Measurements from ENCODE around the gene LUC7L2. TPM values are rescaled to one million over a fixed set of nuclear protein-coding genes. Genes with fewer than 3 reads are reported as not detected.
"Not testable (repeated sequence)": the region's sequence is repeated elsewhere in the genome, so short reads cannot be mapped to it uniquely, and the experiment has no call there.

LUC7L2 gene
- total and polyA plus RNA-seq, 9 of the 15 experiments (the other 6 are each of a cell fraction or from before 2014, with no cell fraction given): 56.1 to 207 (median 141) TPM

DNA sequence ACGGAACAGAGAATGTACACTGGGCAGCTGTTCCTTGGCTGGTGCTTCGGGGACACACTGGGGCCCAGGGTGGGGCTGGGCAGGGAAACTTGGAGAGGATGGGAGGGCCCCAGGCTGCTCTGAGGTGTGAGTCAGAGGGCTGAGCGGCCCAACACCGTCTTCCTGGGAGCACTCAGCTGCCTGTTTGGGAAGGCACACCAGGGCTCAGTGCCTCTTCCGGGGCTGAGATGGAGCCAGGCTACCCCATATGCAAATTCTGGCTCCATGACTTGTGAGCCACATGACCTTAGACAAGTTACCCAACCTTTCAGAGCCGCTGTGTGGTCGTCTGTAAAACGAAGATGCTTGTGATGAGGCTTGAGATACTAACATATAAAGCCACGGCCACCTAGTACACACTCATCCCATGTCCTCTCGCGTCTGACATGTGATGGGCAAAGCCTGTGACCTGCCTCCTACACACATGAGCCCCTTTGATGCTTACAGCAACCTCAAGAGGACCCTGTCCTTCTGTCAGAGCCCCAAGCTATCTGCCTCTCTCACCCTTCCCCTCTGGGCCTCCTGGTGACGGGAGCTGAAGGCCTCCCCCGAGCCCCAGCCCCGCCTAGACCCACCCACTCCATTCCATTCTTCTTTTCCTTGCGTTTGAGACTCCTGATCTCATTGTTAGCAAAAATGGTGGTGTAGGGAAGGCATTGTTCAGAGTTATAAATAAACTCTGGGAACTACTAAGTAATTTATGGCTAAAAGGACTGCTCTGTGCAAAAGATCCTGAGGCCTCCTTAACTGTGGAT lies 97.7 kb downstream of the LUC7L2 start (continued):
- TF ChIP-seq RBBP5 (IDR thresholded peaks at IDR 0.05; ENCODE audit: borderline replicate concordance, insufficient read depth, low read length, poor library complexity, severe bottlenecking) (peak; percentile 33), CTBP1 (IDR thresholded peaks at IDR 0.05; ENCODE audit: borderline replicate concordance) (peak; percentile 48), EGR1 (conservative IDR thresholded peaks at IDR 0.05) (peak; percentile 54; the same call in 1 of the 2 replicates), ZFPM2 (CRISPR knock-in tag; IDR thresholded peaks at IDR 0.05) (no peak), CEBPG (CRISPR knock-in tag; IDR thresholded peaks at IDR 0.05) (peak; percentile 51; the same call in 1 of the 2 replicates), CEBPG (tag; conservative IDR thresholded peaks at IDR 0.05 in 1 of 2, IDR thresholded peaks at IDR 0.05 in 1 of 2) (peak in 1 of 2 experiments; percentile 33; a peak in 1 of 4 replicates), JUND (IDR thresholded peaks at IDR 0.05; ENCODE audit: borderline replicate concordance, low read depth, low read length) (peak; percentile 52), JUND (tag; IDR thresholded peaks at IDR 0.05; ENCODE audit: borderline replicate concordance, low read depth, low read length) (no peak), GATA2 (CRISPR knock-in tag; IDR thresholded peaks at IDR 0.05) (0 out of 2 replicates have a peak, but pooled peaks have one; percentile 19), RFX5 (IDR thresholded peaks at IDR 0.05; ENCODE audit: low read depth, low read length) (no peak), ZNF263 (CRISPR knock-in tag; IDR thresholded peaks at IDR 0.05; ENCODE audit: borderline replicate concordance) (peak; percentile 96), ELF1 (tag; IDR thresholded peaks at IDR 0.05) (peak; percentile 46; the same call in 1 of the 2 replicates), FOXK2 (conservative IDR thresholded peaks at IDR 0.05 in 1 of 2, IDR thresholded peaks at IDR 0.05 in 1 of 2; ENCODE audit: low read depth in 2 of 2) (no peak)
- TF ChIP-seq, protein P1, sequence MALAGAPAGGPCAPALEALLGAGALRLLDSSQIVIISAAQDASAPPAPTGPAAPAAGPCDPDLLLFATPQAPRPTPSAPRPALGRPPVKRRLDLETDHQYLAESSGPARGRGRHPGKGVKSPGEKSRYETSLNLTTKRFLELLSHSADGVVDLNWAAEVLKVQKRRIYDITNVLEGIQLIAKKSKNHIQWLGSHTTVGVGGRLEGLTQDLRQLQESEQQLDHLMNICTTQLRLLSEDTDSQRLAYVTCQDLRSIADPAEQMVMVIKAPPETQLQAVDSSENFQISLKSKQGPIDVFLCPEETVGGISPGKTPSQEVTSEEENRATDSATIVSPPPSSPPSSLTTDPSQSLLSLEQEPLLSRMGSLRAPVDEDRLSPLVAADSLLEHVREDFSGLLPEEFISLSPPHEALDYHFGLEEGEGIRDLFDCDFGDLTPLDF (CRISPR knock-in tag; IDR thresholded peaks at IDR 0.05): no peak
- TF ChIP-seq, protein P2, sequence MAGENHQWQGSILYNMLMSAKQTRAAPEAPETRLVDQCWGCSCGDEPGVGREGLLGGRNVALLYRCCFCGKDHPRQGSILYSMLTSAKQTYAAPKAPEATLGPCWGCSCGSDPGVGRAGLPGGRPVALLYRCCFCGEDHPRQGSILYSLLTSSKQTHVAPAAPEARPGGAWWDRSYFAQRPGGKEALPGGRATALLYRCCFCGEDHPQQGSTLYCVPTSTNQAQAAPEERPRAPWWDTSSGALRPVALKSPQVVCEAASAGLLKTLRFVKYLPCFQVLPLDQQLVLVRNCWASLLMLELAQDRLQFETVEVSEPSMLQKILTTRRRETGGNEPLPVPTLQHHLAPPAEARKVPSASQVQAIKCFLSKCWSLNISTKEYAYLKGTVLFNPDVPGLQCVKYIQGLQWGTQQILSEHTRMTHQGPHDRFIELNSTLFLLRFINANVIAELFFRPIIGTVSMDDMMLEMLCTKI (IDR thresholded peaks at IDR 0.05; ENCODE audit: partially characterized antibody): no peak
- TF ChIP-seq, protein P3, sequence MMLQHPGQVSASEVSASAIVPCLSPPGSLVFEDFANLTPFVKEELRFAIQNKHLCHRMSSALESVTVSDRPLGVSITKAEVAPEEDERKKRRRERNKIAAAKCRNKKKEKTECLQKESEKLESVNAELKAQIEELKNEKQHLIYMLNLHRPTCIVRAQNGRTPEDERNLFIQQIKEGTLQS (IDR thresholded peaks at IDR 0.05): peak; percentile 20; the same call in 1 of the 2 replicates
- TF ChIP-seq, protein P3 (CRISPR knock-in tag; conservative IDR thresholded peaks at IDR 0.05): no peak

DNA sequence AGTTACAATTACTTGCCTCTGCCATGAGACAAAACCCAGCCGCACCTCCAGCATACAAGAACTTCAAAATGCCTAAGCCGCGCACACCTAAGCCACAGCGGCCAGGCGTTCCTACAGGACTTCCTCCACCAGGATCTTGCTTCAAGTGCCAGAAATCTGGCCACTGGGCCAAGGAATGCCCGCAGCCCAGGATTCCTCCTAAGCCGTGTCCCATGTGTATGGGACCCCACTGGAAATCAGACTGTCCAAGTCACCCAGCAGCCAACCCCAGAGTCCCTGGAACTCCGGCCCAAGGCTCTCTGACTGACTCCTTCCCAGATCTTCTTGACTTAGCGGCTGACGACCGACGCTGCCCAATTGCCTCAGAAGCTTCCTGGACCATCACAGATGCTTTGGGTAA lies 103.7 kb downstream of the LUC7L2 start:
- H3K4me3 ChIP-seq; in situ Hi-C loops (cut with MboI); DNase-seq (ENCODE audit: extremely low read depth in 1 of 4, low spot score in 3 of 4); FAIRE-seq; POLR2A ChIA-PET; H3K36me3 ChIP-seq (ENCODE audit: control insufficient read depth, insufficient read depth, low read length); H3K9me3 ChIP-seq (replicated peaks; ENCODE audit: control insufficient read depth, insufficient read depth, low read depth, low read length); H3K4me2 ChIP-seq (ENCODE audit: insufficient read depth, low read length); H3K9ac ChIP-seq (ENCODE audit: insufficient read depth in 1 of 2, low read depth in 2 of 2, low read length in 2 of 2); H4K20me1 ChIP-seq (replicated peaks; ENCODE audit: control insufficient read depth, insufficient read depth, low read length); H3K9me1 ChIP-seq (ENCODE audit: control insufficient read depth, insufficient read depth, low read length); H3K4me1 ChIP-seq (replicated peaks in 1 of 2; ENCODE audit: control insufficient read depth in 2 of 2, insufficient read depth in 2 of 2, low read length in 2 of 2); ATAC-seq; H3K79me2 ChIP-seq (ENCODE audit: control insufficient read depth, insufficient read depth, low read length); BruUV-seq (replicated peaks); intact Hi-C loops (cut with micrococcal nuclease); H2AFZ ChIP-seq (ENCODE audit: low read depth, low read length); H3K27ac ChIP-seq (ENCODE audit: extremely low read depth, low read depth, low read length): not testable (repeated sequence)
- H3K27me3 ChIP-seq (ENCODE audit: control insufficient read depth in 2 of 2, insufficient read depth in 2 of 2, low read length in 2 of 2): peaks cover 24 to 44% of the 10 kb centered on the region in 2 experiments
- CTCF ChIA-PET (ENCODE audit: low intra/inter-chr PET ratio): interaction anchor here (0.7 kb wide), 1 partner anchor 166 kb away, joined by 3 read pairs; no protein-coding TSS in a partner anchor
- WGBS (ENCODE audit: insufficient coverage, low coverage, missing lambda C conversion rate): 40% methylated on average over 12 of the region's 12 CpGs
